Activated effector memory CD4-positive, alpha-beta T cell treated with anti-CD3 and anti-CD28 coated beads, Interleukin-2, amount 50 U/mL, for 16 hours (primary cell): ENCODE results near the gene BOC.

Experiments used
- DNase-seq: peaks from one replicate; pipeline ENCODE4 v3.0.0-alpha.2; 2020

The BOC gene

DNA sequence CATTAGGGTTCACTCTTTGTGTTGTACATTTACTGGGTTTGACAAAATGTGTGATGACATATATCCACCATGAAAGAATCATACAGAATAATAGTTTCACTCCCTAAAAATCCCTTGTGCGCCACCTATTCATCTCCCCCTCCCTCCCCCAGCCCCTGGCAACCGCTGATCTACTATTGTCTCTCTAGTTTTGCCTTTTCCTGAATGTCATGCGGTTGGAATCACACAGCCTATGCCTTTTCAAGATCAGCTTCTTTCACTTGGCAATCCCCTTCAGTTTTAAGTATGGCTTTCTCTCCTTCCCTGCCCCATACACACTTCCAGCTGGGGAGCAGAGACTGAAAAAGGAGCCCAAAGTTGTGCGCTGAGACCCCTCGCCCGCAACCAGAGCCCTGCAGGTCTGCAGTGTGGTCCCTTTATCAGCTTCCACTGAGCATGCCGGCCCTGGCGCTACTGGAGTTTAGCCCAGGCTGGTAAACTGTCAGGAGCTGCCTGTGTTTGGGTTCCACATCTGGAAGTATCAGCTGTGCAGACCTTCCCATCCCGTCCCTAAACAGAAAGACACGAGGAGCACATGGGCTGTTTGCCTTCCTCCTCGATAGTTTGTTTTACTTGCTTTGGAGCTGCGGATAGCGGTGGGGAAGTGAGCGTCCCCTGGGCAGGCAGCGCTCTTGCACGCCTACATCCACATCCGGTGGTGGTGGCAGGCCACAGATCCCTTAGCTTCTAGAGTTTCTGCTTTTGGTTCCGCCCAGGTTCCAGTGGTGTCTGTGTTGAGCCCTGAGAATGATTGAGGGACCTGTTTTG lies 12.3 kb downstream of the BOC start:
- DNase-seq, result no peak

DNA sequence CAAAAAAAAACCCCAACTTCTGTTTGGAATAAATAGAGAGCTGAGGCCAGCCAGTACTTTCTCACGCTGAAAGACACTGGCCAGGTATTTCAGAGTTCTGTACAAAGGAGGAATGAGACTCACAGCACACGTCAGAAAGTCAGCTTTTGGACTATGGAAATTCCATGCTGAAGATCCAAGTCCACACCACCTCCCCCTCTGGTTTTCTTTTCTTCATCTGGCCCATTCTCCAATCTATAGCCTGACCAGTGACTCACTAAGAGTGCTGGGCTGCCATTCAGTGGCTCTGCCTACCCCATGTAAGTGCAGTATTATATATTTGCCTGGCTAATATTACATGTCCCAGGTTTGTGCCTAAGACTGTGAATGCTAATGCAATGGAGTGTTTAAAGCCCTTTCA lies 13.9 kb downstream of the BOC start:
- no peak for DNase-seq

DNA sequence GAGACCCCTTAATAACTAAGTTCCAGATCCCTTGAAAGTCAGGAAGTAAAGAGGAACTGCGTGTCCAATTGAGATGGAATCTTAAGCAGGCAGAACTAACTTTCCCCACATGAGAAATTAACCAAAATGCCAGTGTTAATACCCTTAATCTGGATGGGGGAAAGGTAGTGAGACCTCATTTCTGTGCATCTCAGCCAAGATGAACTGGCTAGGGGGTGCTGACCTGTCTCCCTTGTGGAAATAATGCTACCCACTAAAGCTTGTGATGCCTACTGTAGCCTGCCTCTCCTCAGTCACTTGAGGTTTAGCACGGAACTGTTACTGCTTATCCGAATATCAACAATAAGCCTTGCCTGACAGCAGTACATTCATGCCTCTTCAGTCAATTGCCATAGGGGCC lies 15.1 kb downstream of the BOC start:
- DNase-seq, result no peak

DNA sequence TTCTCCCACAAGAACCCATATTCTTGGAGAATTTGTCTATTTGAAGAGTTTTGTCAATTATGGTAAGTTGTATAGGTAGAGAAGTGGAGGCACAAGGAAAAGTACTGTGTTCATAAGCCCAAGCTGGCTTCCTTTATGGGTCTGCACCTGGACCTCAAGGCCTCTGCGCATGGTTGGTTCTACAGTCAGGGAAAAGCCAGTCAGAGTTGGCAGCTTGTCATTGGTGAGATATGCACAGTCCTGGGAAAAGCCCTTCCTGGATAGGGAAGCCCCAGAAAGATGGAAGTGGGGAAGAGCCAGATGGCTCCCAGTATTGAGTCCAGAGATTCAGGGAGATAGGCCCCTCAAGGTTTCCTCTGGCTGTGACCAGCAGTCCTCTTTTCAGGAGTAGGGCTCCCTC lies 15.8 kb downstream of the BOC start:
- no peak for DNase-seq

DNA sequence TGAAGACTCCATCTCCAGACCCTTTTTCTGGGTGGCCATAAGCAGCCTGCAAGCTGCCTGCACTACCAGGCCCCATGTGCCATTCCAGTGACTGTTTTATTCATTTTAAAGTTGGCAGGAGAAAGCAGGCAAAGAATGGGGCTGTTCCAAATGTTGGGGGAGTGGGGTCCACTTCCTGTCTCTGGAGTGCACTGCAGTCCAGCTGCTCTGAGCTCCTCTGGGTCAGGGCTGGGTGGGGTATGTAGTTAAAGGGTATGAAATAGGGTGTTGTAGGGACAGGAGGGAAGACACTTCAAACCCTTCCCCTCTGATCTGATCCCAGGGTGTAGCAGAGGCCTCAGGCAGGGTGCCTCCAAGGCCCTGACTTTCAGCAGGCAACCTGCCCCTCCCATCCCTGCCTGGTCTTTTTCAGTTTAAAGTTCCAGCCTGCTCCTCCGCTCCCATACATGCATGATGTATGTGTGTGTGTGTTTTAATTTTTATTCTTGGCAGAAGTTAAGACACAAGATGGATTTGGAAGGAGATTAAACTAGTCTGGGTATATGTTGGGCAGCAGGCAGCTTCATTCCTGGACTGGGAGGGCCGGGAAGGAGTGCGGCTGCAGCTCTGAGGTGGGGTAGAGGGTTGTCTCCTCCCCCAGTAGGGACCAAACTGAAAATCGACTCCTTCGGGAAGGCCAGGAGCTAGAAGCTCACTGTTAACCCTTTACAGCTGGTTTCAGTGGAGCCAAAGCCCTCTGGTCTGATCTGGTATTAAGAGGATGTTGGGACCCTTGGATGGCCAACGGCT lies 17.3 kb downstream of the BOC start:
- DNase-seq, result no peak

DNA sequence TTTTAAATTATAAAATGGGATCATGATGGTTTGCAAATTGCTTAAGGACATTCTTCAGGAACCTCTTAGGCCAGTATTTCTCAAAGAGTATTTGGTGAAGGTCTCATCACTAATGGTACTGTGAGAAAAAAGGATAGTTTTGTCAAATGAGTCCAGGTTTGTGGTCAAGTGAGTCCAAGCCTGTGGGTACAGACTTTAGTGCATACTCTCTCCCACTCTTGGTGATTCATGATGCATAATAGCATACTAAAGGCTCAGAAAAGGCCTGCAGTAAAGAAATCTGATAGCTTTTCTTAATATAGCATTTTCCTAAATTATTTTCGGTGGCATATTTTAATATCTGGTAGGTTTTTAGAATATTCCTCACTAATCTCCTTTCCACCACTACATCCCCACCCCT lies 20.0 kb downstream of the BOC start:
- no peak for DNase-seq

DNA sequence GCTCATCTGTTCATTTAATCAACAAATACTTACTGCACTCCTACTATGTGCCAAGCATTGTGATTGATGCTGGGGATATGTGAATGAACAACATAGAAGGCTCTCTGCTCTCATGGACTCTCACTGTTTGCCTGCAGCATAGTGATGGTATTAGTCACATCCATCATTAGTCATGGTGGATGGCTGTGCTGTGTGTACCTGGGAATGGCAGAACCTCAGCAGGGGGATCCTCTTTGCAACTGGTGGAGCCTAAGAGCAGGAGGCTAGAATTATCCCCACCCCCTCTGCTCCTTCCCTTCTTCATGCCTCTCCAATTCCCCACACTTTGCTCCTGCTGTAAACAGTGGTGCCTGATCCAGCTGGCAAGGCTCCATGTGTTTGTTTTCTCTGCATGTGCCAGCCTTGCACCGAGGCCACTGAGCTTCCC lies 20.5 kb downstream of the BOC start:
- no peak for DNase-seq

DNA sequence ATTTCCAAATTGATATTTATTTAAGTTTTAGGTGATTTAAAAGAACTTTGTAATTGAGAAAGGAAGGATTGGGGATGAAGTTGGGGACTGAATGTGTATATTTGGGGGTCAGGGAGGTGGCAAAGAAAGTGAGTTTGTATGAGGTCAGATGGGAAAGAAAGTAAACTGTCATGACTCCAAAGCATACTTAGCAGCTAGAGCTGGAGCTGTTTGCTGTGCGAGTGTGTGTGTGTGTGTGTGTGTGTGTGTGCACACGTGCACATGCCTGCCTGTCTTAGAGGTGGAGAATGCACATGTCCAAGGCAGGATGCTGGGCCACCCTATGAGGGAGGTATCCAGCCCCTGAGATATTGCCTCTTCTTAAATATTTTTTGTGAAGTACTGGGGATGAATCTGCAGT lies 21.0 kb downstream of the BOC start:
- DNase-seq, result no peak

DNA sequence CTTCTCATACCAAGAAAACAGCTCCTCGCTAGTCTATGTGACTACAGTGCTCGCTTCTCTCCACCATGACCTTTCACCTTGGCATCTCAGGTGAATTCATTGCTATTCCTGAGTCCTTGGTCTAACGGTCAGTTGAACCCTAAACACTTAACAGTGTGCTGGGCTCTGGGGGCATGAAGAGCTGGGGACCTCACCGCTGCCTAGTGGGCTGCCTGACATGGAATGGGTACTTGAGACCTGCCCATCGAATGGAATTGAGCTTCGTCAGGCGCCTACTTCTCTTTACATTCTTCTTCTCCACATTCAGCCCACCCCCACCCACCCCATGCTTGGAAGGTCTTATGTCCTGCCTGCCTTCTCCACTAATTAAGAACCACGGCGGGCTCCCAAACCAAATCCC lies 22.1 kb downstream of the BOC start:
- no peak for DNase-seq

DNA sequence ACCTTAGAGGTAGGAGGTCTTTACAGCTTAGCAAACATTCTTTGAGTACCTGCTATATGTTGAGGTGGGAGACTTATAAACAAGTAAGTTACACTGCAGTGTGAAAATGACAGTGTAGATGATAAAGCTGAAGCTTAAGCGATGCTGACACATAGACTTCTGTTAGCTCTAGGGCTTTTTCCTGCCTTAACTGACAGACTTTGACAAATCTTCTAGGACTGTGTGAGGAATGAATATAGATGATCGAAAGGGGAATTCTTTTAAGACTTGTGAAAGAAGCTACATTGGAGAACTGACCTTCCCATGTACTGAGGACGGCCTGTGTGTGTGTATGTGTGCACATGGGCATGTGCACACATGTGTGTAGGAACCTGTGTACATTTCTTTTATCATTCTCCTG lies 22.7 kb downstream of the BOC start:
- no peak for DNase-seq

DNA sequence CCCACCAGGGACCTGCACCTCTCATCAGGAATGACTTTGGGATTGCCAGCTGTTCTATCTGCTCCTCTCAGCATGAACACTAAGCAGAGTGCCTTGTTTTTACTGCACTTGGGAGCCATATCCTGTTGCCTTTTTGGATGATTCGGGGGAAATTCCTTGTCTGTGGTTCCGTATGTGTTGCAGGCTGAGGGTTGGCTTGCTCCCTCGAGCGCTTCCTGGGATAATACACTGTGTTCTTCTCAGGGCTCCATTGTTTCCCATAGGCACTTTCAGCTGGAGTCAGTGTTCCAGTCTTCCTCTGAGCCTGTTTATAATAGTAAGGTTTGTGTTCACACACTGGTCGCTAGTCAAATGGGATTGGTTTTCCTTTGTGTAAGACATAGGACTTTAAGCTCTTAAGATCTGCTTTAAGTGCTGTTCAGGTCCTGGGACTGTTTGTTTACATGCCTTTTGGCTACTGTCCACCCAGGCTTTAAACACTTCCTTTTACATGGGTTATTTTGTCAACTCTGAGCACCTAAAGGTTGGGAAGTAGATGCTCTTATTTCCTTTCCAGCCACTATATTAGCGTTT lies 23.4 kb downstream of the BOC start:
- no peak for DNase-seq

DNA sequence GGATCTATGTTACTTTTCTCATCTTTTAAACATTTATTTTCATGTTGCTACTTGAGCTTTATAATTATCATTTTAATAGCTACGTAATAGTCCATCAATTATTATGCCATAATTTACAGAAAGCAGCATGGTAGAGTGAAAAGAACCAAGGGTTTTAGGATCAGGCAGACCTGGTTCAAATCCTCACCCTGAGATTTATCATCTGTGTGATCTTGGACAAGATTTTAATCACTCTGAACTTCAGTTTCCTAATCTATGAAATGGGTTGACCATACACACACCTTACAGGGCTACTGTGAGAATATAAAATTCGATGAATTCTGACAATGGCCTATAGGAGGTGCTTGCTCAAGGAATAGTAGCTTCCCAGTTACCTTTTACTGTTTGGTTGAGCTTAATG lies 27.1 kb downstream of the BOC start:
- no peak for DNase-seq

DNA sequence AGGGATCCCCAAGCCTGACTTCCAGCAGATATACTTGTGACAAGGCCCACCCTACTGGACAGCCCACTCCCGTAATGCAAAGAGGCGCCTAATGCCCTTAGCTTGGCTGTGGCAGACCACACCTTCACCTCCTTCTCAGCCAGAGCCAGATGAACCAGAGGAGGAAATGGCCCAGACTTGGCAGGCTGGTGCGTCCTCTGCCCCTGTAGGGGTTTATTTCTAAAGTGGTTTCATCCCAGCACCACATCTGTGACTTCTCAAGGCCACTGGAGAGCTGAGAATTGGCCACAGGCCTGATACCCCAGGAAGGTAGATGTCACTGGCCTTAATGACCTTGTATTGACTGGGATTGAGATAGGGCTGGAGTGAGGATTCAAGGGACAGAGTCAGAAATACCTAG lies 29.5 kb downstream of the BOC start:
- no peak for DNase-seq

DNA sequence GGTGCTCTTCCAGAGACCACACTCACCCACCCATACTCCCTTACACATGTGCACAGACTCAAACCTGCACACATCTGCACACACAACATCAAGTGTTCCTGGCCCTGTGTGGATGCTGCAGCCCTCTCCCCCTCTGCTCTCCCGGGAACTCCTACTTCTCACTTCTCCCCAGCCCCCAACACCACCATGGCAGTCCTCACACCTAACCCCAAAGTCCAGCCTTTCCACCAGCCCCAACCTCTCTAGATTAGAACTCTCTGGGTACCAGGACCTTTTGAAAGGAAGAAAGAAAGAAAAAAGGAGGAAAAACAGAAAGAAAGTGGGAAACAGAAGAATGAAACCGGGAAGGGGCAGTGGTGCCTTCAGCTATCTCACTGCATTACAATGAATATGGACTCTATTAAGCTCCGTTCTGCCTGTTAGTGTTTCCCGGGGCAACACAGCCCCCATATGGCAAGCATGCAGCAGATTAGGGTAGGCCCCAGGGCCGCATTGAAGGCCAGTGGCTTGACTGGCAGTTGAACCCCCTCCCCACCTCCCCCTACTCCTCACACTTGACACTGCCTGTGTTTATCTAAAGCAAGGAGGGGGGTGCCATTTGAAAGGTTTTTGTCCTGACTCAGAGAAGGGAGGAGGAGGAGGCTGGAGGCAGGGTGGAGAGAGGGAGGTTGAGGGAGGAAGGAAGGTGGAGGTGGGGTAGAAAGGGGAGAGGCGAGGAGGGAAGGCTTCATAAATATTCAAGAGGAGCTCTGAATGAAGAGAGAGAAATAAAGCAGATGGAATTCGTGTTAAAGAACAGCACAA lies 30.1 kb downstream of the BOC start:
- DNase-seq, result no peak

DNA sequence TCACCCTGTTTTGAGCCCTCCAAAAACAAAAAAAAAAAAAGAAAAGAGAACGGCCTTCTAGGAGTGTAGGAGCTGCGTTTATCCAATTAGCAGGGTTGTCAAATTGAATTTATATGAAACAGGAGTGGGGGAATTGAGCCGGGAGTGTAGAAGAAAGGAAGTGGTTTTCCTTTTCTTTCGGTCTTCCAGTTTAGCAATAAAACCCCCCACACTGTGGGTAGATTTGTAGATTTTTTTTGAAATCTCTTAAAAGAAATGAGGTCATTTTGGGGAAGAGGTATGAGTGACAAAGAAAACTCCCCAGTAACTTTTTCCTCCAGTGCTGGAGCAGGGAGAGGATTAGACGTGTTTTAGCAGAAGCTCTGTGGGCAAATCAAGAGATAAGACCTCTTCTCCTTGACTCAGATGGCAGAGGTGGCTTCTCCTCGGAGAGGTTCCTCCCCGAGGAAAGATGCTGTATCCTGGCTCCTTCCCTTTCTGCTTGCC lies 30.8 kb downstream of the BOC start:
- DNase-seq, result no peak

DNA sequence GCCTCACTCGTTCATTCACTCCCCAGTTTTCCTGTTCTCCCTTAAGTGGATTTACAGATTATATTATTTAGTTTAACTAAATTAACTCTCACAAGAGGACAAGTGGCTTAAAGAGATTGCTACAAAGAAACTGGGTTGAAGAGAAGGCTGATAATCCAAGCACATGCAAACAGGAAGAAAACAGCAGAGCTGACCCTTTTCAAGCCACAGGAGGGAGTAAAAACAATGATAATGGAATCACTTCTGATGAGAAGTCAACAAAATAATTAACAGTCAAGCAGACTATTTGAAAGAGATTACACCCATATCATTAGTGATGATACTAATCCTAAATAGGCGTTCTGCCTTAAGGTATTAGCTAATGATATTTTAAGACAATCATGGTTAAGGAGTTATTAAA lies 31.7 kb downstream of the BOC start:
- DNase-seq, result no peak

DNA sequence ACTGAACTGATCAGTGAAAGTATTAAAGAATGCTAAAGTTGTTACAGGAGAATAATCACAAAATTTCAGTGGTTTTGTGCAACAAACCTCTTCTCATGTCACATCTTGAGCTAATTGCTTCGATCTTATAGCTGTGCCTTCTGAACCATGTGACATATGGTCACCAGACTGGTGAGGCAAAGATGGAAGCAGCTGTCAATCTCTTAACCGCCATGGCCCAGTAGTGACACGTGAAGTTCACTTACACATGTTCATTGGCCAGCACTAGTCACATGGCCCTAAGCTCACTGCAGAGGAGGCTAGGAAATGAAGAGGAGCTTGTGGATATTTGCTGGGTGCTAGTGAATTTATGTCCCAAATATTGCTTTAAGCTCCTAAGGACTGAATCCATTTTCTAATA lies 32.5 kb downstream of the BOC start:
- DNase-seq, result no peak

DNA sequence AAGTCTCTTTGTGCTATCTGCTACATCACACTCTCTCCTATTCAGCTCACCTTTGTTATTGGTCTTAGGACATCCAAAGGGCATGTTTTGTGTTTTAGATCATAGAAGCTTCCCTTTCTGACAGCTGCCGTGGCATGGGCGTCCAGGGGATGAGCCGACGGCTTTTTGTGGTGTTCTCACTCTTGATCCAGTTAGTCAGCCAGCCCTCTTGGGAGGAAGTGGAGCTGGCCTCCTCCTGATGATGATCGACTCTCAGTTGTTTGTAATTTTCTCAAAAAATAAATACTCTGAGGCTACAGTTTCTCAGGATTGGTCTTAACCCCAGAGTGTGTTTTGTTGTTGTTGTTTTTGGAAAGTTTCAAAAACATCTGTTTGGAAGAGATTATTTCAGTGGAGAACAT lies 34.4 kb downstream of the BOC start:
- DNase-seq, result no peak

DNA sequence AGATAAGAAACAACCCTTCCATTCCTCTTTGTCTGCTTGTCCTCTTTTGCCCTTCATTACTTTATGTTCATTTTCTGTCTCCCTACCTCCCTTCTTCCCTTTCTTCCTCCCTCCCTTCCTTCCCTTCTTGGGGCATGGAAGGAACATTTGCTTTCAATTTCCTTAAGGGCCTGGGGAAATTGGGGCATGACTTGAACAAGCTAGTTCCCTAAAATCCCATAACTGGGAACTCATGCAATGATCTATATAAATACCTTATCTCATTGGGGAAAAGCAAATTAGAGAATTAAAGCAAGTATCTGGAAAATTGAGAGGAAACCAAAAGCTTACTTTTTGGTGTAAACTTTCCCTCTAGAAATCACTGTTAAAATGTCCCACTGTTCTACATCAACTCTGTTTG lies 35.7 kb downstream of the BOC start:
- DNase-seq, result no peak

DNA sequence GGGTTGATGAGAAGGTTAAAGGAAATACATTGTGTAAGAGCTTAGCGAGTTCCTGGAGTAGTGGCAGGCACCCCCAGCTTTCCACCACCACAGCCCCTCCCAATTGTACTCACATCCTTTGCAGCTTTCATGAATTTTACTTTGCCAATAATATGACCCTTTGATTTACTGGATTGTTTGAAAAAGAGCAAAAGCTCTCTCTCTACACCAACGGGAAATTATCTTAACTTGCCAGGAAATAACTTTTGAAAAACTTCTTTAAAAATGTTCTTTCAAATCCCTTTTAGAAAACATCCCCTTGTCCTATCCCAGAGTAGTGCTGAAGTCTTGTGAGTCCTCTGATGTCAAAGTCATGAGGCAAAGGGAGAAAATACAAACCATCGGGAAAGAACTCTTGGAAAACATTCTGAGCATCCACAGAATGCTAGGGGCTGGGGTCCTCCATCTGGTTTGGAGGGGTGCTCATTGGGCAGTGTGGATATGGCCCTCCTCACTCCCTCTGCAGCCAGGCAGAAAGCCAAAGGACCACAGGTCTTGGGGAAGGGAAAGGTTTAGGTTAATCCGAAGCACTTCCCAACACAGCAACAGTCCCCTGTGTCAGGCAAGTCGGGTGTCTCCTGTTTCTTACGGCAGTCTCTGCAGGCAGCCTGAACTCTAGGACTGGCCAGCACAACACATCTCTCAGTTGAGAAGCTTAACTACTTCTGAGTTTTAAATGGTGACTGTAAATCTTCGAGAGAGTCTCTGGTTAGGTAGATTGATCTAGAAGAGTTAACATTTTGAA lies 36.5 kb downstream of the BOC start:
- DNase-seq, result no peak

DNA sequence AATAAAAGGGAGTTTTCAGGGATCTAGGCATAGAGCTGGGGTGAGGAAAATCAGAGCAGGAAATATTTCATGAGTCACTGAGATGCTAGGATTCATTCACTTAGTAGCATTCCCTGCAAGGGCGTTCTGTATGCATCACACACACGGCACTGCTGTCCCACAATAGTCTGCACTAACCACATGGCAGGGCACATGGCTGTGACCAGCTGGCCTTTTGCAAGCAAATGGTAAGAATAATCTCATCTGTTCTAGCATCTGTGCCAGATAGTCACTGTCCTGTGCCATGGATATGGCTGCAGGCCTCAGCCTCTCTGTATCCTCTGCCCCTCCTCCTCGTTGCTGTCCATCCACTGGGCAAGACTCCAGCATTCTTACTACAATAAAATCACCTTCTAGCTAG lies 37.8 kb downstream of the BOC start:
- DNase-seq, result no peak

DNA sequence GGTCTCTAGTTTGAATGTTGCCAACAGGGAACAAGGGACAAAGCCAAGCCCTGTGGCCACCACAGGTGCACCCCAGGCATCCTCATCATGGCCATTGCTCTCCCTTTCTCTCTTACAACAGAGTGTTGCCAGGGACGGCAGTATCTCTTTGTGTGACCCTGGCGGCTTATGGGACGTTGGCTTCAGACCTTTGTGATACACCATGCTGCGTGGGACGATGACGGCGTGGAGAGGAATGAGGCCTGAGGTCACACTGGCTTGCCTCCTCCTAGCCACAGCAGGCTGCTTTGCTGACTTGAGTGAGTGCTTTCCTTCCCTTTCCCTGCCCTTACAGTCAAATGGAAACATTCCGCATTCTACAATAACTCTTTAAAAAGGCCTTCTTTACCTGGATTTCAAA lies 38.2 kb downstream of the BOC start:
- DNase-seq, result no peak
